NCI-H146 (cell line): ENCODE data around the gene TCF25.
"Not testable (repeated sequence)": the region's sequence is repeated elsewhere in the genome, so short reads cannot be mapped to it uniquely, and the experiment has no call there.

Experiments used
- DNase-seq: peaks from one replicate; lab custom pipeline; 2025; lab: John Stamatoyannopoulos, UW

TCF25 gene

DNA sequence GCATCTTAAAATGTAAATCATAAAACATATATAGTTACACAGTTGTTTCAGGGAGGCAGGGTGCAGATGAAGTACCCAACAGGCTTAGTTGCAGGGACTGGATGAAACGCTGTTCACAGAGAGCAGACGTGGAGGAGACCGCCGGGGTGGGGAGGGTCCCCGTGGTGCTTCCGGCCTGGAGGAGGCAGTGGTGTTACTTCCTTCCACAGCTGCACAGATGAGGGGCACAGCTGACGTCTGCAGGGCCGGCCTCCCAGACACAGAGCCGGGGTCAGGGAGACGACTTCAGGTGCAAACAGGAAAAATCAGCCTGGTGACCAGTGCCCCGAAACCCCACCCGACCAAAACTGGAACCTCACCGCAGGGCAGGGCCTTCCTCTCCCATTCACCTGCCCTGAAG is 28.0 kb upstream of the TCF25 start:
- no peak for DNase-seq

DNA sequence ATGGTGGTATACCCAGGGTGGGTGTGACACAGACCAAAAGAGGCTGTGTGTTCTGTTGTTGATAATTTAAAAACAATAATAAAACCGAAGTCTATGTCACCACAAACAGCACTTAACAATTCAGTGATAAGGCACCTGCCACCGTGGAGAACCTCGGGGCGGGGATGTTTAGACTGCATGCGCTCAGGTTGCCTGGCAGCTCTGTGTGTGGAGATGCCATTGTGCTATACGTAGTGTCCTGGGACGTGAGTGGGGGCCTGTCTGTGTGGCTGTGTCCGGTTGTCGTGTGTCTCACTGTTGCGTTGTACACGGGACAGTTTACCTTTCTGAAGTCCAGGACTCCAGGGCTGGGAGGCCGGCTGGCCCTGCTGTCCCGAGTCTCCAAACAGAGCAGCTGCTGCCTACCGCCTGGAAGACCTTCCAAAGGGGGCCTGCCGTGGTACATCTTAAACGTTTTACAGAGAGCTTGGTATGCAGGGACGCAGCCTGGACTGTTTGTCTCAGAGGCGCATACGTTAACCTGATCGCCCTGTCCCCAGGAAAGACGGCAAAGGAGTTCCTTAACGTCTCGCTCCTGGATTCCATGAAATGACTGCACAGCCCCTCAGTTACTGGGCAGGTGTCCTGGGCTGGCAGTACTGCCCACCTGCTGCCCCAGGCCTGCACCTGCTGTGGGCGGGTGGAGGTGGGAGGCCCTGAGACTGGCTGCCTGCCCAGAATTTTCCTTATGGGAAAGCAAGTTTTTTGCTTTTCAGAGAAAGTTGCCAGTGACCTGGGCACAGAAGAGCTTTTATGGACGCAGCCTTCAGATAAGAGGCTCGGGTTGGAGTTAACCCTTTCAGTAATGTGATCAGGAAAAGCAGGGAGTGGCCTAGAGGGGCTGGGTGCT is 26.1 kb upstream of the TCF25 start:
- DNase-seq: peak; percentile 67

DNA sequence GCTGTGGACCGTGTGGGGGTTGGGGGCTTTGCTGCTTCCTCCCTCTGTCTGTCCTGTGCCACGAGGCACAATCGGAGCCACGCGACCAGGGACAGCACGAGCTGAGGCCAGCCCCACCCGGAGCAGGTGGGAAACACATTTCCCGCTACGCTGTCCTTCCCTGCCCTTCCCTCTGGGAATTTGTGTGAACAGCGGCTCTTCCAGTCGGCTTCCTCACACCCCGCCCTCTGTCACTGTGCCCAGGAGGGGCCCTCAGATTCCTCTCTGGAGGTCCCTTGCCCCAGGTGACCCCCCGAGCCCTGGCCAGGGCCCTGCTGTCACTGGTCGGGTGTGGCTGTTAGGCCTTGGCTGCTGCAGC is 25.5 kb upstream of the TCF25 start:
- peak; percentile 24 for DNase-seq

DNA sequence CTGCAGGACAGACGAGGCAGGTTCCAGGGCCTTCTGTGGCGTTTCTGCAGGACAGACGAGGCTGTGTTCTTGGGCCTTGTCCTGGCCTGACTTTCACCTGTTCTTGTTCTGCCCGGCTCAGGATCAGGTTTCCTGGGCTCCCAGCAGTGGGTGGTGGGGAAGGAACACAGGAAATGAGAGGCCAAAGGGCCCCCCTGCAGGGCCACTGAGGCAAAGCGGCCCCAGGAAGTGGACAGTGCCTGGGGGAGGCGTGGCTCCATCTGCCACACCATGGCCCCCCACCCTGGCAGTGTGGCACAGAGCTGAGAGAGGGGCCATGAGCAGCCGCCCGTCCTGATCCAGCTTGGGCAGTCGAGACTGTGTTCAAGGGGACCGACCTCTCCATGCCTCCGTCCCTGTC is 24.4 kb upstream of the TCF25 start:
- no peak for DNase-seq

DNA sequence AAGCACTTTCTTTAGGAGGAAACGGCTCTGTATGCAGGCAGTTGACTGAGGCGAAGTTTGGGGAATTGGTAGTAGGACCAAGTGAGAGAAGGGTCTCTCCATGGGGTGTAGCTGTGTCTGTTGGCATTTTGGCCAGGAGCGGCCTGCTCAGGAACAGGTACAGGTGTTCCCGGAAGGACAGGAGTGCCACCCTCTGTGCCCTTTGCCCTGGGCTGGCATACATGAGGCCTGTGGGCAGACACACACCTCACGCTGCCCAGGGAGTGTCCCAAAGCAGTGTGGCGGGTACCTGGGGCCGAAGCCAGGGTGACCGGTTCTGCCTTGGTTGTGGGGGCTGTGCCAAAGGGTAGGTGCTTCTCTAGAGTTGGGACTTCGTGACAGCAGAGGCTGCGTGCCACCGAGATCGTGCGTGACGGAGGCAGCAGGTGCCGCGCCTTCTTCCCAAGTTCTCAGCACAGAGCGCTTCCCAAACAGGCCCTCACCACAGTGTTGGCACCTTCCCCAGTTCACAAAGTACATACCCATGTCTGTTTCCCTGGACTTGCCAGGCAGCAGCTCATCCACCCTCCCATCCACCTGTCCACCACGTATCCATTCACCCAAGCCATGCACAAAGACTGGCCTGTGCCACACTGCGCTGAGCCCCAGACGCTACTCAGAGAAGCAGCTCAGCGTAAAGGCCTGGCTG is 19.9 kb upstream of the TCF25 start:
- no peak for DNase-seq

DNA sequence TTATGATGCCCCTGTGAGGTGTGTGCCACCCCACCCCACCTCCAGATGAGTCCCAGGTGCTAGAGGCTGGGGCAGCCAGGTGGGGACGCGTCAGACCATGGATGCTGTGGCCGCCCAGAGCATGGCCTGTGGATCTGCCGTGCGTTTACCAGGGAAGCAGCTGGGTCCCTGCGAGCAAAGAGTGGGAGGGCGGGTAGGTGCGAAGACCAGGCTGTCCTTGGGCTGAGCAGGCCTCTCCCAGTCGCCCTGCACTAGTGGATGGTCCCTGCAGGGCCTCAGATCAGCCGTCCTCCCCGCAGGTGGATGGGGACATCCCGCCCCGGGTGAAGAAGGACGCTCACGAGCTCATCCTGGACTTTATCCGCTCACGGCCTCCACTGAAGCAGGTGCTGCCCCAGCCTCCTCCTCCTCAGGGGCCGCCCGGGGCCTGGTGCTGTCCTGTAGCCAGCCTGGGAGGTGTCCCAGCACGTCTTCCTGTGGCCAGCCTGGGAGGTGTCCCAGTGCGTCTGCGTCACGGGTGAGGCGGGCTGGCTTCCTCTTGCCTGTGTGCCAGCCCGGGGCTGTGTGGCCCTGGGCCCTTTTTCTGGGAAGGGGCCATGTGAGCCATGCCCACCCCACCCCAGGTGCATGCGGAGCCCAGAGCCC is 18.0 kb upstream of the TCF25 start:
- DNase-seq: no peak

DNA sequence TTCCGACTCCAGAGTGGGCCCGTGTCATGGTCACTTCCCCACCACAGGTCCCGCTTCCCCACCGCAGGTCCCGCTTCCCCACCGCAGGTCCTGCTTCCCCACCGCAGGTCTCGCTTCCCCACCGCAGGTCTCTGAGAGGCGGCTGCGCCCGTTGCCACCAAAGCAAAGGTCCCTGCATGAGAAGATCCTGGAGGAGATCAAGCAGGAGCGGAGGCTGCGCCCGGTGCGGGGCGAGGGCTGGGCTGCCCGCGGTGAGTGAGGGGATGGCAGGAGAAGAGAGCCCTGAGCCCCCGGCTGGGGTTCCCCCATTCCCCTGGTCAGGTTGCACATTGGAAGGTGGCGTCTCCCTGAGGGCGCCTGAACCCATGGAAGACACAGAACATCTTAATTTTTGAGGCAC is 17.4 kb upstream of the TCF25 start:
- no peak for DNase-seq

DNA sequence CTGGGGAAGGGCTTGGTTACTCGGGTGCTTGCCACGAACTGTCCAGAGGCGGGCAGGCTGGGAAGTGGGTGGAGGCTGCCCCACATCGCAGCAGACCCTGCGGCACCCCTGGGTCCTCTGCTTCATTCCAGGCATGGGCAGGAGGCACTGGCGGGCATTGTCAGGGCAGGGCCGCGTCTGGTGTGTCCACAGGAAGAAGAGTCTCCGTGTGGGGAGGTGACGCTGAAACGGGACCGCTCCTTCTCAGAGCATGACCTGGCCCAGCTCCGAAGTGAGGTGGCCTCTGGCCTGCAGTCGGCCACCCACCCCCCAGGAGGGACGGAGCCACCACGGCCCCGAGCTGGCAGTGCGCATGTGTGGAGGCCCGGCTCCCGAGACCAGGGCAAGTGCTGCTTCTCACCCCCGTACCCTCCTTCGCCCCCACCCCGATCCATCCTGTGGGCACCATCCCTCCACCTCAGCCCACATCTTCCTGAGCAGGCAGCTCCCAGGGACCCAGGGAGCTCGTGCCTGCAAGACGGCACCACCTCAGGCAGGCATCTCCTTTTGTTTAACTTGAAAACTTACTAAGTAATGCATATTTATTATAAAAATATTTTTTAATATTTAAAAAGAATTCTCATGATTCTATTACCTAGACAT is 14.3 kb upstream of the TCF25 start:
- DNase-seq: no peak

DNA sequence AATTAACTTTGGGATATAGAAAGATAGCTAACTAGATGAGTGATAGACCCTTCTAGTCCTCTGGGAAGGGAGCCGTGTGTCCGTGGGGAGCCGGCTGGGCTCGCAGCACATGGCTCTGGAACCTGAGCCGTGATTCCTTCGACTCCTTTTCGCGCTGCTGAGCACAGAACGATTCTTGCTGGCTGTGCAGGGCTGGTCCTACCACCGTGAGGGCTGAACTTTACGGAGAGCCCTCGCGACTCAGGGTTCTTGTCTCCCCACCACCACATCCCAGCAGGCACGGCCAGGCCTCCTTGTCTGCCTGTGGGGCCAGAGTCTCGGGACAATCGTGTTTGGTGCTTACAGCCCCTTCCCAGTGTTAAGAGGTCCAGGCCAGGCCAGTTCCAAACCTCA is 13.8 kb upstream of the TCF25 start:
- no peak for DNase-seq

DNA sequence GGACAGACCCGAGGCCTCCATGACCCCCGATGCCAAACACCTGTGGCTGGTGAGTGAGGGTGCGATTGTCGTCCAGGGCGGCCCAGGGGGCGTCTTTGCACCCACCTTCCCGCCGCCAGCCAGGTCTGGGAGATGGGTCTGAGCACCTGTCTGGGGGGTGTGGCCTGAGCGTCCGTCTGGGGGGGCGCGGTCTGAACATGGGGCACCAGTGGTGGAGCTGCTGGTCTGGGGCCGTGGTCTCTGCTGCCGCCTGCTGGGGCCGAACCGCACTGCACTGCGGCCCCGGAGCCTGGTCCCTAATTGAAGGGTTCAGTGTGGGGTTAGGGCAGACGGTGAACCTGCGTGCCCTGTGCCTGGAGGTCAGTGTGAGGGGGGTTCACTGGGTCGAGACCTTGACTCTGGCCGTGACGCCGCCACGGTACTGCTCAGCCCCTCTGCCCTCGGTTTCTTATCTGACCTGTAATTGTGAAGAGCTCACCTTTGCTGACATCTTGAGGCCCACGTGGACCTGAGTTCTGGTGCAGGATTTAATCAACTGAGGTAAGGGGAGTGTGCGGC is 12.6 kb upstream of the TCF25 start:
- peak; percentile 55 for DNase-seq

DNA sequence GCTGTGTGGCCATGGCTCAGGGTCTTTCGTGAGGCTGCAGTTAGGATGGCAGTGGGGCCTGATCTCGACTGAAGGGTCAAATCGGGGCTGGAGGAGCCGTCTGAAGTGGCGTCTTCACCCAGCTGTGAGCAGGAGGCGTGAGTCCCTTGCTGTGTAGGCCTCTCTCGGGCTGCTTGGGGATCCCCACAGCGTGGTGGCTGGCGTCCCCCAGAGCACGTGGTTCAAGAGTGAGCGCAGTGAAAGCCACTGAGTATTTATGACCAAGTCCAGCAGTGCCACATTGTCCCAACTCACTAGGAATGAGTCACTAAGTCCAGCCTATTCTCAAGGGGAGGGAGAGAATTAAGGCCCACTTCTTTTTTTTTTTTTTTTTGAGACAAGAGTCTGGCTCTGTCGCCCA is 11.7 kb upstream of the TCF25 start:
- no peak for DNase-seq

DNA sequence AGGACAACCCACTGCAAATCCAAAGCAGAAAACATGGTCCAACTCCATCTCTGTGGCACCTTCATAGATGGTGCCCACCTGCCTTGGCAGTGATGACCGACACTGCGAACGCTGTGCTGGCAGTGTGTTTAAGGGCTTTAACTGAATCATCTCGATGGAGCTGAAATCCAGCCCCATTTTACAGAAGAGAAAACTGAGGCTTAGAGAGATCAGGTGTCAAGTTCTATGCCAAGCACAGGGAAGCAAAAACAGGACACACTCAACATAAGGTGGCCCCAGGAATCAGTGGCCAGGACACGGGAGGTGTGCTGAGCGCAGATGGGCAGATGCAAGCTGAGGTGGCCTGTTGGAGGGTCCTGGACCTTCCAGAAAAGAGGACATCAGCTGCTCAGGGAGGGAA is 10.7 kb upstream of the TCF25 start:
- DNase-seq: no peak

DNA sequence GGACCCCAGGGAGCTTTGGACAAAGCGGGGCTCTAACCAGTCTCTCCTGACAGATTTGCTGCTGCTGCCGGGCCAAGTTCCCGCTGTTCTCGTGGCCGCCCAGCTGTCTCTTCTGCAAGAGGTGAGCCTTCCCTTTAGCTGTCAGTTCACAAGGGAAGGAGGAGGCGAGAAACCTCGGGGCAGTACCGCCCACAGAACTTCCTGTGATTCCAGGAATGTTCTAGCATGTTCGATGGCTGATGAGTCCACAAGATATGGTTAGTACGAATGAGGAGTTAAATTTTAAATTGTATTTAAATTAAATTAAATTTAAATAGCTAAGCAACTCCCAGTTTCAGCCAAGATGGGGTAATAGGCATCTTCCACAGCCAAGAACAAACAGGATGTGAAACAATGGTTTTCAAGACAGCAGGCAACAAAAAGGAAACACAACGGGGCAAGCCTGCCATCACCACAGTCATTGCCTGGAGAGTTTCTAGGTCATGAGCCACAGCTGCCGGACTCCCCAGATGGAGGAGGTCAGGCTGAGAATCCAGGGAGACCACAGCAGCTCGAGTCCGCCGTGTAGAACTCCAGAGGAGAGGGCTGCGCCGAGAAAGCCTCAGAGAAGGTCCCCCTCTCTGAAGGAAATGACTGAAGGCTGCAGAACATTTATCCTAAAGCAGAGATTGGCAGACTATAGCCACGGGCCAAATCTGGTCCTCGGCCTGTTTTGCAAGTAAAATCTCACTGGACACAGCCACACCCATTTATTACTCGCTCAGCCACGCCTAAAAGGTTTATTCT is 9.5 kb upstream of the TCF25 start:
- no peak for DNase-seq

DNA sequence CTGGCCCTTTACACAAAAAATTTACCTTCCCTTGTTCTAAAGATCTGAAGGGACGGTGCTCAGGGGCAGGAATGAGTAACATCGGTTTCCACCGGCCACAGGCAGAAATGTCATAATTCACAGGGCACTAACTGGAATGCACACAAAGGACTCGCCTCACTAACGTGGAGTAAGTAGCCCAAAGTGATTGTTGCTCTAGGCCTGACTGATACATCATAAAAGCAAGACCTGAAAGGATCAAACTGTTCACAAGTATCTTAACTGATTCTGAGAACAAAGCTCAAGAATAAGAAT is 8.9 kb upstream of the TCF25 start:
- no peak for DNase-seq

DNA sequence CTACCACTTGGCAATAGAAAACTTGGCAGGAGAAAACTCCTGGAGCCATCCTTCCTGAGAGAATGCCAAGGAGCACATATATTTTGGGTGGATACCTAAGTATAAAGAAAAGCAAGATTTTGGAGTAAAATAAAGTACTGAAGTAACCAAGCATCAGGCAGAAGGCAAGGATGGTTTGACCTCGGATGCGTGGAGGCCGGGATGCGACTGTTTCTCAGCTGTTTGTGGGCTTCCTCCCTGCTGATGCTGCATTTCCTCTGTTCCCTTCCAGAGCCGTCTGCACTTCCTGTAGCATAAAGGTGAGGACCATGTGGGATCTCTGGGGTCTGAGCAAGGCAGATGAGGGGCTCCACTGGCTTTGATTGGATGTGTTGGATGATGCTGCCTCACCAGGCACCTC is 5.5 kb upstream of the TCF25 start:
- no peak for DNase-seq

DNA sequence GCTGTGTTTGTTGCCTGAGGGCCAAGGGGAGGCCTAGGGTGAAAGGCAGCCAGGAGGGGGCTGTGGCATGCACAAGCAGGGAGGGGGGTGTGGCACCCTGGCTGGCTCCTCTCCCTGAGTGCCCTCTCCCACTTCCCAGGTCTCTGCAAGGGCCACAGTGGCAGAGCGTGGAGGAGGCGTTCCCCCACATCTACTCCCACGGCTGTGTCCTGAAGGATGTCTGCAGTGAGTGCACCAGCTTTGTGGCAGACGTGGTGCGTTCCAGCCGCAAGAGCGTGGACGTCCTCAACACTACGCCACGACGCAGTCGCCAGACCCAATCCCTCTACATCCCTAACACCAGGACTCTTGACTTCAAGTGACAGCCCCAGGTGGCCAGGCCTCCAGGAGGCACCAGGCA is 3.5 kb upstream of the TCF25 start:
- no peak for DNase-seq

DNA sequence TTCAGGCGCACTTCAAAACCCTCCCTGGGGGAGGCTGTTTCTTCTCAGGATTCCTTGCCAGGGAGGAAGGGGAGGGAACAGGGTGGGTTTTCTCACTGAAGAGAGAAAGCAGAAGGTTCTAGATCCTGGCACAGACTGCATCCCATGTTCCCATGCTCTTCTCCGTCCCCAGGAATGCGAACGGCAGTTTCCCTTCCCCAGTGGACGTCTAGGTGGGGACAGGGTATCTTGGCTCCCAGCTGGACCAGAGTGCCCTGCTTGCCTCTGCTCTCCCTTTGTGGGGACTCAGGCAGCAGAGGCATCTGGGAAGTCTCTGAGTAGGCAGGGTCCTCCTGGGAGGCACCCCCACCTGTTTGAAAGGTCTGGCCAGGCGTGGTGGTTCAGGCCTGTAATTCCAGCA is 3.0 kb upstream of the TCF25 start:
- no peak for DNase-seq

DNA sequence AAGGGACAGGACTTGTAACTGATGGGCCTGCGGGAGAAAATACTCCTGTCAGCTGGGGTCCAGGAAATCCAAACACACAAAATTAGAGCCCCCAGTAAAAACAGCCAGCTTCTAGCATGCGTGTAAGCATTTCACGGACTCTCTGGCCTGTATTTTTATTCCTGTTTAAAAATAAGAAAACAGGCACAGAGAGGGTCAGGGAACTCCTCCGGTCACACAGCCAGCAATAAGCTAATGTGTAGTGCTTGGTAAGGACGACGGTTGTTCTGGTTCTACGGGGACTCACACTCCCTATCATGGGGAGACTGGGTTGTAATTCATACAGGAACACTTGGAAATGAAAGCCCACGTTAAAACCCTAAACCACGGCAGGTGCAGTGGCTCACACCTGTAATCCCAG is 1.5 kb upstream of the TCF25 start:
- DNase-seq: no peak

DNA sequence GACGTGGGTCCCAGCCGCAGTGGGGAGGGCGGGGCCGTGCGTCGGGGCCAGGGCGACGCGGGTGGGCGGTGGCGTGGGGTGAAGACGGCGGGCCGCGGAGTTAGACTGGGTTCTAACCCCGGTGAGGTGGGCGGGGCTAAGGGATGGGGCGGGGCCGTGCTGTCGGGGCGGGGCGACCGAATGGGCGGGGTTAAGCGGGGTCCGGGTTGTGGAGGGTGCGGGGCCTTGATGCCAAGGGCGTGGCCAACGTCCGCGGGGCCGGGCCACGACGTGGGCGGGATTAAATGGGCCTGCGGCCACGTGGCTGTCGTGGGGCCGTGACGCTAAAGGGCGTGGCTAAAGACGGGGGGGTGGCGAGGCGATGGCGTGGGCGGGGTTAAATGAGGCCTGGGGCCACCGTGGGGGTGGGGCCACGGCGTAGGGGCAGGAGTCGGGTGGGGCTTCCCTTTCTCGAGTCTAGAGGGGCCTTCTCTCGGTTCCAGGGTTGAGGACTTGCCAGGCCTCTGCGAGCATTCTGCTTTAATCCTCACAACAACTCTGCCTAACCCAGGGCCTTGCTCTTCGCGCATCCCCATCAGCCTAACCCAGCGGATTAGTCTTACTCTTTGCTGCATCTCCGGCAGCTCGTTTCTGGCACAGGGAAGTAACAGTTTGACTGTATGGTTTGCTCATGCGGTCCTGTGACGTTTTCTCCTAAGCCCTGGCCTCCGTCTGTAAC is 739 bp downstream of the TCF25 start:
- peak; percentile 83 for DNase-seq

DNA sequence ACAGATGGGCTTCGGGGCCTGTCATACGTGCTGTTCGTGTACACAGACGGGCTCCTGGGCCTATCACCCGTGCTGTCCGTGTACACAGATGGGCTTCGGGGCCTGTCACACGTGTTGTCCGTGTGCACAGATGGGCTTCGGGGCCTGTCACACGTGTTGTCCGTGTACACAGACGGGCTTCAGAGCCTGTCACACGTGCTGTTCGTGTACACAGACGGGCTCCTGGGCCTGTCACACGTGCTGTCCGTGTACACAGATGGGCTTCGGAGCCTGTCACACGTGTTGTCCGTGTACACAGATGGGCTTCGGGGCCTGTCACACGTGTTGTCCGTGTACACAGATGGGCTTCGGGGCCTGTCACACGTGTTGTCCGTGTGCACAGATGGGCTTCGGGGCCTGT is 5.7 kb downstream of the TCF25 start:
- not testable (repeated sequence) for DNase-seq
